IPS-20b (cell line): Measurements from ENCODE around the gene FADS1.

Source experiments
- H3K27ac ChIP-seq: one replicate; pipeline ENCODE4 v1.5.1; 2013; ENCODE audit warnings: low read length
- H3K27me3 ChIP-seq: 2 replicates; pipeline ENCODE4 v1.6.1; 2013; ENCODE audit warnings: mild to moderate bottlenecking, low read length, inconsistent platforms; ENCODE audit not compliant: insufficient read depth
- H3K36me3 ChIP-seq: 2 replicates; pipeline ENCODE4 v1.6.1; 2013; ENCODE audit warnings: low read depth, mild to moderate bottlenecking, inconsistent platforms, low read length, moderate library complexity; ENCODE audit not compliant: insufficient read depth
- H3K4me1 ChIP-seq: 2 replicates; pipeline ENCODE4 v1.6.1; 2013; ENCODE audit warnings: mild to moderate bottlenecking, control low read depth, inconsistent platforms, low read length, moderate library complexity; ENCODE audit not compliant: insufficient read depth
- H3K4me3 ChIP-seq: 2 replicates; pipeline ENCODE4 v1.5.1; 2013; ENCODE audit warnings: mild to moderate bottlenecking, low read length, inconsistent platforms
- H3K9ac ChIP-seq: 2 replicates; pipeline ENCODE4 v1.6.1; 2013; ENCODE audit warnings: low read depth, mild to moderate bottlenecking, inconsistent platforms, low read length, moderate library complexity
- H3K9me3 ChIP-seq: 2 replicates; pipeline ENCODE4 v1.6.1; 2013; ENCODE audit warnings: mild to moderate bottlenecking, low read depth, low read length, inconsistent platforms; ENCODE audit not compliant: insufficient read depth

FADS1 gene

GRCh38 chr11:61816736-61817455 lies at the start of gene FADS1:
TSS of gene FADS1 (minus strand) at chr11:61817003. CDS start at chr11:61816929, 74 bp downstream.
- Histone ChIP-seq H3K27ac (peak within 1 kb of the TSS; percentile 97), H3K4me3 (peak within 1 kb of the TSS; percentile 97)

GRCh38 chr11:61866231-61866957 lies 49.6 kb upstream of the FADS1 start:
- Histone ChIP-seq H3K9ac (no peak overlapping the region), H3K36me3 (peaks cover 52% of the 10 kb centered on the region), H3K27ac (no peak overlapping the region), H3K4me3 (no peak overlapping the region), H3K4me1 (no peaks in the 10 kb centered on the region; the same call in 1 of the 2 replicates), H3K27me3 (peaks cover 2% of the 10 kb centered on the region), H3K9me3 (no peaks in the 10 kb centered on the region)

More at GRCh38 chr11:61816736-61817455, at the start of gene FADS1:
- Histone ChIP-seq H3K27me3 (no peaks in the 10 kb centered on the region), H3K9ac (peak within 1 kb of the TSS; percentile 99), H3K9me3 (no peaks in the 10 kb centered on the region), H3K36me3 (peaks cover 23% of the 10 kb centered on the region), H3K4me1 (peaks cover 9% of the 10 kb centered on the region; the same call in 1 of the 2 replicates)

GRCh38 chr11:61864814-61865775 lies 48.3 kb upstream of the FADS1 start:
- no peak overlapping the region for H3K9ac ChIP-seq

GRCh38 chr11:61863548-61864081 lies 46.8 kb upstream of the FADS1 start:
- Histone ChIP-seq H3K9ac (no peak overlapping the region), H3K4me3 (no peak overlapping the region), H3K27ac (no peak overlapping the region), H3K27me3 (no peaks in the 10 kb centered on the region), H3K4me1 (no peaks in the 10 kb centered on the region), H3K9me3 (no peaks in the 10 kb centered on the region), H3K36me3 (peaks cover 79% of the 10 kb centered on the region)

More at GRCh38 chr11:61864814-61865775, 48.3 kb upstream of the FADS1 start:
- Histone ChIP-seq H3K36me3 (peaks cover 64% of the 10 kb centered on the region), H3K27ac (no peak overlapping the region), H3K9me3 (no peaks in the 10 kb centered on the region), H3K4me1 (no peaks in the 10 kb centered on the region), H3K27me3 (no peaks in the 10 kb centered on the region), H3K4me3 (no peak overlapping the region)

- H3K27me3 ChIP-seq: no peaks in the 10 kb centered on the region
- H3K27ac ChIP-seq: no peak overlapping the region
- H3K9me3 ChIP-seq: no peaks in the 10 kb centered on the region
- no peak overlapping the region for H3K4me3 ChIP-seq
- no peak overlapping the region for H3K9ac ChIP-seq
- peaks cover 86% of the 10 kb centered on the region for H3K36me3 ChIP-seq
- H3K4me1 ChIP-seq: no peaks in the 10 kb centered on the region
These were observed 46.1 kb upstream of the FADS1 start for GRCh38 chr11:61862714-61863547.

- no peak overlapping the region for H3K9ac ChIP-seq
- no peaks in the 10 kb centered on the region for H3K4me1 ChIP-seq
- H3K27ac ChIP-seq: no peak overlapping the region
- no peaks in the 10 kb centered on the region for H3K9me3 ChIP-seq
- H3K27me3 ChIP-seq: no peaks in the 10 kb centered on the region
- H3K36me3 ChIP-seq: peaks cover 94% of the 10 kb centered on the region
- H3K4me3 ChIP-seq: no peak overlapping the region
These were observed 44.8 kb upstream of the FADS1 start for GRCh38 chr11:61861634-61862033.

- no peaks in the 10 kb centered on the region for H3K9me3 ChIP-seq
- H3K9ac ChIP-seq: no peak overlapping the region
- no peak overlapping the region for H3K27ac ChIP-seq
These were observed 43.5 kb upstream of the FADS1 start for GRCh38 chr11:61860054-61860903.

GRCh38 chr11:61855939-61856680 lies 39.3 kb upstream of the FADS1 start:
- H3K4me1 ChIP-seq: no peaks in the 10 kb centered on the region
- no peak overlapping the region for H3K9ac ChIP-seq
- H3K4me3 ChIP-seq: no peak overlapping the region
- no peaks in the 10 kb centered on the region for H3K9me3 ChIP-seq
- H3K36me3 ChIP-seq: peaks cover 99% of the 10 kb centered on the region
- H3K27me3 ChIP-seq: no peaks in the 10 kb centered on the region
- no peak overlapping the region for H3K27ac ChIP-seq

More at GRCh38 chr11:61860054-61860903, 43.5 kb upstream of the FADS1 start:
- H3K4me1 ChIP-seq: no peaks in the 10 kb centered on the region
- H3K4me3 ChIP-seq: no peak overlapping the region
- H3K36me3 ChIP-seq: peaks cover 94% of the 10 kb centered on the region
- no peaks in the 10 kb centered on the region for H3K27me3 ChIP-seq

GRCh38 chr11:61854966-61855714 lies 38.3 kb upstream of the FADS1 start:
- H3K4me1 ChIP-seq: no peaks in the 10 kb centered on the region
- peaks cover 100% of the 10 kb centered on the region for H3K36me3 ChIP-seq

More at GRCh38 chr11:61854966-61855714, 38.3 kb upstream of the FADS1 start:
- no peak overlapping the region for H3K9ac ChIP-seq
- H3K9me3 ChIP-seq: no peaks in the 10 kb centered on the region
- H3K27ac ChIP-seq: no peak overlapping the region
- H3K4me3 ChIP-seq: no peak overlapping the region
- H3K27me3 ChIP-seq: no peaks in the 10 kb centered on the region
